OCI-LY3 (cell line): ENCODE results near the gene MAGI1.

ENCODE experiments used
- H2AFZ ChIP-seq: fragments of 200-600, 300-600 bp; shearing (Covaris generic); 2 replicates; pipeline ENCODE4 v1.6.0; 2014; ENCODE audit warnings: antibody characterized with exemption, low read depth, low read length
- H3K27ac ChIP-seq: fragments of 200-600, 300-600 bp; sonication (generic); 2 replicates; pipeline ENCODE4 v1.5.1; 2014; ENCODE audit warnings: mild to moderate bottlenecking, low read length, moderate library complexity, mixed read lengths
- H3K27me3 ChIP-seq: fragments of 200-600, 300-600 bp; sonication (generic); 2 replicates; pipeline ENCODE4 v1.6.1; 2014; ENCODE audit warnings: low read depth, low read length, mixed read lengths
- H3K36me3 ChIP-seq: fragments of 200-600, 300-600 bp; sonication (generic); replicated peaks from 2 replicates; pipeline ENCODE3; 2014; ENCODE audit warnings: low read depth, low read length, mixed read lengths
- H3K4me1 ChIP-seq: fragments of 300-600, 200-600 bp; sonication (generic); 2 replicates; pipeline ENCODE4 v1.6.1; 2014; ENCODE audit warnings: low read length, mixed read lengths
- H3K4me2 ChIP-seq: fragments of 200-600, 300-600 bp; sonication (generic); 2 replicates; pipeline ENCODE4 v1.6.1; 2014; ENCODE audit warnings: low read length, mixed read lengths
- H3K4me3 ChIP-seq: fragments of 300-600, 200-600 bp; sonication (generic); 2 replicates; pipeline ENCODE4 v1.5.1; 2014; ENCODE audit warnings: antibody characterized with exemption, mild to moderate bottlenecking, low read length, moderate library complexity
- H3K79me2 ChIP-seq: fragments of 300-600, 200-600 bp; shearing (Covaris generic); 2 replicates; pipeline ENCODE4 v1.6.1; 2014; ENCODE audit warnings: mild to moderate bottlenecking, low read length, mixed read lengths
- H3K9ac ChIP-seq: fragments of 300-600, 200-600 bp; shearing (Covaris generic); 2 replicates; pipeline ENCODE4 v1.6.0; 2014; ENCODE audit warnings: mild to moderate bottlenecking, low read length, moderate library complexity
- H3K9me3 ChIP-seq: fragments of 200-600, 300-600 bp; shearing (Covaris generic); 2 replicates; pipeline ENCODE4 v1.6.1; 2014; ENCODE audit warnings: low read length, mixed read lengths; ENCODE audit not compliant: insufficient read depth
- H4K20me1 ChIP-seq: fragments of 200-600, 300-600 bp; sonication (generic); 2 replicates; pipeline ENCODE4 v1.6.1; 2016; ENCODE audit warnings: low read length, mixed read lengths; ENCODE audit not compliant: insufficient read depth
- EZH2phosphoT487 ChIP-seq: fragments of 200-600 bp; shearing (Covaris generic); IDR thresholded peaks from 2 replicates; pipeline ENCODE4 v1.6.1; 2018; ENCODE audit warnings: antibody characterized with exemption, mixed run types, low read depth
- TF ChIP-seq, protein P1 (sequence below): fragments of 200-600, 300-600 bp; sonication (generic); IDR thresholded peaks from 2 replicates; pipeline ENCODE4 v1.5.1; 2014; ENCODE audit warnings: antibody characterized with exemption, low read length, low read depth

Gene MAGI1

DNA sequence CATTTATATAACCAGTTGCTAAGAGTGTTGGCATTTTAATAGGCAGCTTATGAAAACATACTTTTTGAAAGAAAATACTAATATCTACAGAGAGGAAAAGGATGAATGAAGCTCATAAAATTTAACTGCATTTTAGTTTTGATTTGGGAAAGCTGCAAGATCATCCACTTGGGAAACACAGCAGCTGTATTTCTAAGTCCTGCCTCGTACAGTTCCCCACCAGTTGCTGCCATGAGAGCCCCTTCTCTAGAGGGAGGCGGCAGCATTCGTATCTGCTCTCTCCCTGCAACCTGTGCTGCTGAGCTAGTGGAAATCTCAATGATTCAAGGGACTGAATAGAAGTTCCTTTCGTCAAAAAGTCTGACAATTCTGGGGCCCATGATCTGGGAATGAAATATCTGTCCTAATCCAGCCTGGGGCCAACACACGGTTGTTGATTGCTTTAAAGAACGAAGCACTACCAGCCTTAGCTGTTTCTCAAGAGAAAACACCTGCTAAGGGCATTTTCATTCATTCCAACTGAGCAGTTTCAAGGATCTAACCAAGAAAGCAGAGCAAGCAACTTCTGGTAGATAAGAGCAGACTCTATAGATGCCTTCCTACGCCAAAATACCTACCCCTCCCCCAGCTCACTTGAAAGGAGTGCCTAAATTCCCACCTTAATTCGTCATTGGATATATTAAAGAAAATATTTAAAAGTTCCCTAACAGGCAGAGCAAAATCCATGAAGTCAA is 223.7 kb downstream of the MAGI1 start:
- TF ChIP-seq, protein P1, sequence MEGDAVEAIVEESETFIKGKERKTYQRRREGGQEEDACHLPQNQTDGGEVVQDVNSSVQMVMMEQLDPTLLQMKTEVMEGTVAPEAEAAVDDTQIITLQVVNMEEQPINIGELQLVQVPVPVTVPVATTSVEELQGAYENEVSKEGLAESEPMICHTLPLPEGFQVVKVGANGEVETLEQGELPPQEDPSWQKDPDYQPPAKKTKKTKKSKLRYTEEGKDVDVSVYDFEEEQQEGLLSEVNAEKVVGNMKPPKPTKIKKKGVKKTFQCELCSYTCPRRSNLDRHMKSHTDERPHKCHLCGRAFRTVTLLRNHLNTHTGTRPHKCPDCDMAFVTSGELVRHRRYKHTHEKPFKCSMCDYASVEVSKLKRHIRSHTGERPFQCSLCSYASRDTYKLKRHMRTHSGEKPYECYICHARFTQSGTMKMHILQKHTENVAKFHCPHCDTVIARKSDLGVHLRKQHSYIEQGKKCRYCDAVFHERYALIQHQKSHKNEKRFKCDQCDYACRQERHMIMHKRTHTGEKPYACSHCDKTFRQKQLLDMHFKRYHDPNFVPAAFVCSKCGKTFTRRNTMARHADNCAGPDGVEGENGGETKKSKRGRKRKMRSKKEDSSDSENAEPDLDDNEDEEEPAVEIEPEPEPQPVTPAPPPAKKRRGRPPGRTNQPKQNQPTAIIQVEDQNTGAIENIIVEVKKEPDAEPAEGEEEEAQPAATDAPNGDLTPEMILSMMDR, result no peak
- TF ChIP-seq EZH2phosphoT487, result no peak
- Histone ChIP-seq H3K9me3 (no peaks in the 10 kb centered on the region), H2AFZ (no peak overlapping the region), H4K20me1 (no peaks in the 10 kb centered on the region), H3K36me3 (no peaks in the 10 kb centered on the region), H3K79me2 (no peaks in the 10 kb centered on the region), H3K4me3 (no peak overlapping the region), H3K4me1 (no peaks in the 10 kb centered on the region), H3K27ac (no peak overlapping the region), H3K9ac (no peak overlapping the region), H3K4me2 (no peak overlapping the region), H3K27me3 (peaks cover 8% of the 10 kb centered on the region; the same call in 1 of the 2 replicates)

DNA sequence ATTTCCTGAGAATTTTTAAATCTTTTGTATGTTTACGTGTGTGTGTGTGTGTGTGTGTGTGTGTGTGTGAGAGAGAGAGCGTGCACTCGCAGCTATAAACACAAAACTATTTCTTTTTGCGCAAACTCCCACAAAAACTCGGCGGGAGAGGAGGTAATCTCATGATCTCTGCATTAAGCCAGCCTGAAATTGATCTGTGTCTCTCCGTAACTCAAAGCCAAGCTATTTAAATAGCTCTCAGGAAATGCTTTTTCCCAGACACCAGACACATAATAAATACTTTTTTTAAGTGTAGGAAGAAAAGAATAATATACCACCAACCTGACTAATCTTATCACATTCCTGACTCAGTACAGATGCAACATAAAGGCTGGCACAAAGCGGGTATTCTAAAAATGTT is 226.8 kb downstream of the MAGI1 start:
- no peaks in the 10 kb centered on the region for H4K20me1 ChIP-seq
- H3K4me1 ChIP-seq, result no peaks in the 10 kb centered on the region
- H3K79me2 ChIP-seq, result no peaks in the 10 kb centered on the region
- H3K9me3 ChIP-seq, result no peaks in the 10 kb centered on the region
- H3K36me3 ChIP-seq, result no peaks in the 10 kb centered on the region
- H3K4me2 ChIP-seq, result no peak overlapping the region
- H3K27me3 ChIP-seq, result peaks cover 8% of the 10 kb centered on the region; the same call in 1 of the 2 replicates
- no peak overlapping the region for H3K4me3 ChIP-seq
- no peak overlapping the region for H2AFZ ChIP-seq
- H3K27ac ChIP-seq, result no peak overlapping the region
- no peak overlapping the region for H3K9ac ChIP-seq
- no peak for TF ChIP-seq EZH2phosphoT487
- TF ChIP-seq, protein P1, result no peak

DNA sequence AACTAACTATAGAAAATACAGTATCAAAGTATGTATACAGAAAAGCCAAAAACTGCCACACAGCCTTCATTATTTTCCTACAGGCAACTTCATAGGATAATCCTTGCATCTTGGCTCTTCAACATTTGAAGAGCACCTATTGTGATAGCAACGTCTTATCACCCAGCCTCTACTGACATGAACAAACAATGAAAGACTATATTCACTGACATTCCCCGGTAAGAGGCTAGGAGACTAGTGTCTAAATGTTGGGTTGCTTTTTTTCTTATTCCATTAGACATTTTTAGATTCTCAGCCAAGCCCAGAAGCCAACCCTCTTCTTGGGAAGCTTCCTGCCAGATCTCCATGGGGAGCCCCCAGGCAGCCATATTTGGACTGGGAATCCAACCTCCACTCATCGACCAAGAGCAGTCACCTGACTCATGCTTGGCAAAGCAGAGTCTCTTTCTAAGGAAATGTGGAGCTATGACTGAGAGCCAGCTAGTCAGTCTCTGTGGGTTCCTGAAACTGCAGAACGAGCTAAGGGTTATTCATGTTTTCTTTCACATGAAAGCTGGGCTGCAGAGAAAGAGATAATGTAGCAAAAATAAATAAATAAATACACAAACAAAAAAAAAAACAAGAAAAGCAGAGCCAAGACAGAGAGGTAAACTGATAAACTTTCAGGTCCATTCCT is 227.5 kb downstream of the MAGI1 start:
- Histone ChIP-seq H3K9ac (no peak overlapping the region), H3K79me2 (no peaks in the 10 kb centered on the region), H4K20me1 (no peaks in the 10 kb centered on the region), H3K9me3 (no peaks in the 10 kb centered on the region), H3K36me3 (no peaks in the 10 kb centered on the region), H3K4me2 (no peak overlapping the region), H3K4me1 (no peaks in the 10 kb centered on the region), H3K27me3 (peaks cover 8% of the 10 kb centered on the region; the same call in 1 of the 2 replicates), H2AFZ (no peak overlapping the region), H3K4me3 (no peak overlapping the region), H3K27ac (no peak overlapping the region)
- TF ChIP-seq, protein P1, result no peak
- TF ChIP-seq EZH2phosphoT487, result no peak

DNA sequence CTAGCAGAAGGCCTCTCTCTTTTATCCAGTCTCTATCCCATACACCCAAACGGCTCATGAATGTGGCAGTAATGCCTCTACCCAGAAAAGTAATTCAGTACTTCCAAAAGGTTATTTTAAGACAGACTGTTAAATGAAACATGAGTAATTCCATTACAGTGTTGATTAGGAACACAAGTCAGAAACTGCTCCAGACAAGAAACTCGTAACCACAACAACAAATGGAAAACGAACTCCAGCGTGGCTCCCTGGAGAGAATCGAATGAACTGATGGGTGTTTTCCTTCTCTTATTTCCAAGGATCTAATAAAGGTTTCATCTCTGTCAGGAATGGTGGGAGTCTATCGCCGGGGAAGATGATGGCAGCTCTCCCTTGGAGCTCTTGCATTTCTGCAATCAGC is 228.4 kb downstream of the MAGI1 start:
- H4K20me1 ChIP-seq, result no peaks in the 10 kb centered on the region
- TF ChIP-seq, protein P1, result no peak
- H3K79me2 ChIP-seq, result no peaks in the 10 kb centered on the region
- H3K9me3 ChIP-seq, result no peaks in the 10 kb centered on the region
- no peak overlapping the region for H3K4me3 ChIP-seq
- H3K4me1 ChIP-seq, result no peaks in the 10 kb centered on the region
- H3K27ac ChIP-seq, result no peak overlapping the region
- peaks cover 8% of the 10 kb centered on the region; the same call in 1 of the 2 replicates for H3K27me3 ChIP-seq
- H2AFZ ChIP-seq, result no peak overlapping the region
- no peak overlapping the region for H3K4me2 ChIP-seq
- H3K9ac ChIP-seq, result no peak overlapping the region
- no peaks in the 10 kb centered on the region for H3K36me3 ChIP-seq
